NB4 (cell line): ENCODE measurements around the gene EMC6.

Source experiments
- CTCF ChIP-seq: IDR thresholded peaks from one replicate; pipeline ENCODE4 v1.5.1; 2012; ENCODE audit warnings: low read depth, low read length
- POLR2A ChIP-seq: IDR thresholded peaks from 2 replicates; pipeline ENCODE4 v1.6.1; 2011; ENCODE audit warnings: mild to moderate bottlenecking; ENCODE audit not compliant: insufficient read length; ENCODE audit errors: extremely low read depth
- TF ChIP-seq, protein P1 (sequence below): IDR thresholded peaks from 2 replicates; pipeline ENCODE4 v1.6.1; 2011; ENCODE audit warnings: low read depth, low read length

GRCh38 chr17:3657874-3658783, 10.5 kb upstream of the EMC6 start:
- TF ChIP-seq CTCF (no peak), POLR2A (no peak)
- TF ChIP-seq, protein P1, sequence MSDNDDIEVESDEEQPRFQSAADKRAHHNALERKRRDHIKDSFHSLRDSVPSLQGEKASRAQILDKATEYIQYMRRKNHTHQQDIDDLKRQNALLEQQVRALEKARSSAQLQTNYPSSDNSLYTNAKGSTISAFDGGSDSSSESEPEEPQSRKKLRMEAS, result no peak
